Posterior cingulate gyrus (tissue), 11 donors: ENCODE measurements around the gene APOA4.
A peak's percentile ranks its signal among the peaks of the same experiment; 100 is the strongest.

ENCODE experiments used
- DNase-seq, 10 donors: peaks; one replicate each; pipeline versions ENCODE4 v3.0.0 to v3.0.0-alpha.2; 2020 to 2021; ENCODE audit warnings: mixed read lengths in 3 of 10
- intact Hi-C: fragments of 100-400 bp; cut with DNase I; formaldehyde crosslinking; loops from one replicate; pipeline ENCODE4 v1.15.1; 2023

Gene APOA4

DNA sequence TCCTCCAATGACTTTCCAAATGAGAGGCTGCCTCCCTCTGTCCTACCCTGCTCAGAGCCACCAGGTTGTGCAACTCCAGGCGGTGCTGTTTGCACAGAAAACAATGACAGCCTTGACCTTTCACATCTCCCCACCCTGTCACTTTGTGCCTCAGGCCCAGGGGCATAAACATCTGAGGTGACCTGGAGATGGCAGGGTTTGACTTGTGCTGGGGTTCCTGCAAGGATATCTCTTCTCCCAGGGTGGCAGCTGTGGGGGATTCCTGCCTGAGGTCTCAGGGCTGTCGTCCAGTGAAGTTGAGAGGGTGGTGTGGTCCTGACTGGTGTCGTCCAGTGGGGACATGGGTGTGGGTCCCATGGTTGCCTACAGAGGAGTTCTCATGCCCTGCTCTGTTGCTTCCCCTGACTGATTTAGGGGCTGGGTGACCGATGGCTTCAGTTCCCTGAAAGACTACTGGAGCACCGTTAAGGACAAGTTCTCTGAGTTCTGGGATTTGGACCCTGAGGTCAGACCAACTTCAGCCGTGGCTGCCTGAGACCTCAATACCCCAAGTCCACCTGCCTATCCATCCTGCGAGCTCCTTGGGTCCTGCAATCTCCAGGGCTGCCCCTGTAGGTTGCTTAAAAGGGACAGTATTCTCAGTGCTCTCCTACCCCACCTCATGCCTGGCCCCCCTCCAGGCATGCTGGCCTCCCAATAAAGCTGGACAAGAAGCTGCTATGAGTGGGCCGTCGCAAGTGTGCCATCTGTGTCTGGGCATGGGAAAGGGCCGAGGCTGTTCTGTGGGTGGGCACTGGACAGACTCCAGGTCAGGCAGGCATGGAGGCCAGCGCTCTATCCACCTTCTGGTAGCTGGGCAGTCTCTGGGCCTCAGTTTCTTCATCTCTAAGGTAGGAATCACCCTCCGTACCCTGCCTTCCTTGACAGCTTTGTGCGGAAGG, 9.5 kb upstream of the APOA4 start:
- intact Hi-C loops: no loop called here
- DNase-seq: peak in 2 of 10 donors; percentile 60 to 72

GRCh38 chr11:116831790-116832349, 8.8 kb upstream of the APOA4 start:
- intact Hi-C loops: no loop called here
- peak in 2 of 10 donors; percentile 14 to 21 for DNase-seq

GRCh38 chr11:116830184-116830912, 7.2 kb upstream of the APOA4 start:
- peak in 2 of 10 donors; percentile 54 to 82 for DNase-seq
- intact Hi-C loops: no loop called here

DNA sequence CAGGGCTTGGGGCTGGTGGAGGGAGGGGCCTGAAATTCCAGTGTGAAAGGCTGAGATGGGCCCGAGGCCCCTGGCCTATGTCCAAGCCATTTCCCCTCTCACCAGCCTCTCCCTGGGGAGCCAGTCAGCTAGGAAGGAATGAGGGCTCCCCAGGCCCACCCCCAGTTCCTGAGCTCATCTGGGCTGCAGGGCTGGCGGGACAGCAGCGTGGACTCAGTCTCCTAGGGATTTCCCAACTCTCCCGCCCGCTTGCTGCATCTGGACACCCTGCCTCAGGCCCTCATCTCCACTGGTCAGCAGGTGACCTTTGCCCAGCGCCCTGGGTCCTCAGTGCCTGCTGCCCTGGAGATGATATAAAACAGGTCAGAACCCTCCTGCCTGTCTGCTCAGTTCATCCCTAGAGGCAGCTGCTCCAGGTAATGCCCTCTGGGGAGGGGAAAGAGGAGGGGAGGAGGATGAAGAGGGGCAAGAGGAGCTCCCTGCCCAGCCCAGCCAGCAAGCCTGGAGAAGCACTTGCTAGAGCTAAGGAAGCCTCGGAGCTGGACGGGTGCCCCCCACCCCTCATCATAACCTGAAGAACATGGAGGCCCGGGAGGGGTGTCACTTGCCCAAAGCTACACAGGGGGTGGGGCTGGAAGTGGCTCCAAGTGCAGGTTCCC, 6.5 kb upstream of the APOA4 start, which contains the start of gene APOC3:
Gene APOC3 (plus strand): TSS at position 383 of the 659 bp plus-strand sequence. CDS start 676 bp downstream, outside the sequence.
- peak in 2 of 10 donors; percentile 54 to 76 for DNase-seq
- intact Hi-C loops: no loop called here

DNA sequence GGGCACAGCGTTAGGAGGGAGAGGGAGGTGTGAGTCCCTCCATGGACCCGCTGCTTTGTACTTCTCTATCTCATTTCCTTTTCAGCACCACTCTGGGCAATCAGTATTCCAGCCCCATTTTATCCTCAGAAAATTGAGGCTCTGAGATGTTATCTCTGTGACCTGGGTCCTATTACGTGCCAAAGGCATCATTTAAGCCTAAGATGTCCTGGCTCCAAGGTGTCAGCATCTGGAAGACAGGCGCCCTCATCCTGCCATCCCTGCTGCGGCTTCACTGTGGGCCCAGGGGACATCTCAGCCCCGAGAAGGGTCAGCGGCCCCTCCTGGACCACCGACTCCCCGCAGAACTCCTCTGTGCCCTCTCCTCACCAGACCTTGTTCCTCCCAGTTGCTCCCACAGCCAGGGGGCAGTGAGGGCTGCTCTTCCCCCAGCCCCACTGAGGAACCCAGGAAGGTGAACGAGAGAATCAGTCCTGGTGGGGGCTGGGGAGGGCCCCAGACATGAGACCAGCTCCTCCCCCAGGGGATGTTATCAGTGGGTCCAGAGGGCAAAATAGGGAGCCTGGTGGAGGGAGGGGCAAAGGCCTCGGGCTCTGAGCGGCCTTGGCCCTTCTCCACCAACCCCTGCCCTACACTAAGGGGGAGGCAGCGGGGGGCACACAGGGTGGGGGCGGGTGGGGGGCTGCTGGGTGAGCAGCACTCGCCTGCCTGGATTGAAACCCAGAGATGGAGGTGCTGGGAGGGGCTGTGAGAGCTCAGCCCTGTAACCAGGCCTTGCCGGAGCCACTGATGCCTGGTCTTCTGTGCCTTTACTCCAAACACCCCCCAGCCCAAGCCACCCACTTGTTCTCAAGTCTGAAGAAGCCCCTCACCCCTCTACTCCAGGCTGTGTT, 5.8 kb upstream of the APOA4 start:
- intact Hi-C loops: no loop called here
- DNase-seq: peak in 2 of 10 donors; percentile 52 to 56

GRCh38 chr11:116827461-116827860, 4.4 kb upstream of the APOA4 start:
- DNase-seq: peak in 1 of 10 donors; percentile 55
- intact Hi-C loops: no loop called here

DNA sequence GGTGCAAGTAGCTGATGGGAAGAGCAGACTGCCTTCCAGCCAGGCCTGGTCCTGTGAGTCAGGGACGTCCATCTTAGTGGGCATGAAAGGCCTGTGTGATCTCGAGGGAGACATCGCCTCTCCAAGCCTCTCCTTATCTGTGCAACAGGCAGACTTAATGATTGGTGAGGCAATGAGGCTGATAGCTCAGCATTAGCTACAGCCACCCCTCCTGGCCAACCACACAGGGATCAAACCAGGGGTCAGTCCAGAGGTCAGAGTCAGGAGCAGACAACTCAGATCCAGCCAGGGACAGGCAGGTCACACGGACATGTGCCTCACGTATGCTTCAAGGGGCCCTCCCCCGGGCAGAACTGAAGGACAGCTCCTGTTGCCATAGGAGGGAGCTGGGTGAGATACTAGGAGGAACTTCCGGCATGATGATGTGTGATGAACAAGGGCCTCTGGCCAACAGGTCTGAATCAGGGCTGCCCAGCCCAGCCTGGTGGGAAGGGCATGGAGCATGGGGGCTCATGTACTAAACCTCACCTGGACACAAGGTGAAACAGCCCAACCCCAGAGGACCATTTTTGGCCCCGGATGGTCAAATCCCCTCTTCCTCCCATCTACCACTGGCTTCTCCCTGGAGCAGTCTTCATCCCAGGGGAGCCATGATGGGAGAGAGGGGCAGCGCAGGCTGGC, 3.8 kb upstream of the APOA4 start:
- intact Hi-C loops: no loop called here
- peak in 2 of 10 donors; percentile 22 to 68 for DNase-seq

GRCh38 chr11:116825854-116826750, 3.0 kb upstream of the APOA4 start:
- peak in 1 of 10 donors; percentile 60 for DNase-seq
- intact Hi-C loops: no loop called here

- peak in 2 of 10 donors; percentile 12 to 29 for DNase-seq
- intact Hi-C loops: no loop called here
Measured at GRCh38 chr11:116825434-116825833, 2.3 kb upstream of the APOA4 start.

DNA sequence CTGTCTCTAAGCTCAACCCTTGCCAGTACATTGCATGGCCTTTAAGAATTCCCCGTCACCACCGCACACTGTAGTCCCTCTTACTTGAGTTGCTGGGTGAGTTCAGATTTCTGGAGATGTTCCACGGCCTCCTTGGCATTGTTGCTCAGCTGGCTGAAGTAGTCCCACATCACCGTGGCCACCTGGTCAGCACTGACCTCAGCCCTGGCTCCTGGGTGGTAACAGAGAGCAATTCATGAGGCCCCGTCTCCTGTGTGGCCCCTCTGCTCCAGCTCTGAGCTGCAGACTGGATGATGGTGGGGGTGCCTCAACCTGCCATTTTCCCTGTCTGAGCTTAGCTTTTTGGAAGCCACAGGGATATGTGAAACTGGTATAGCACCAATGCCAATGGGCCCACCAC, 529 bp downstream of the APOA4 start:
- DNase-seq: peak in 2 of 10 donors; percentile 72 to 74
- intact Hi-C loops: no loop called here

- DNase-seq: peak in 1 of 10 donors; percentile 77
- intact Hi-C loops: no loop called here
Measured at GRCh38 chr11:116821050-116821918, 1.8 kb downstream of the APOA4 start.

- peak in 1 of 10 donors; percentile 80 for DNase-seq
- intact Hi-C loops: no loop called here
Measured at GRCh38 chr11:116819049-116819448, 4.1 kb downstream of the APOA4 start.

- intact Hi-C loops: no loop called here
Measured at GRCh38 chr11:116814502-116814901, 8.6 kb downstream of the APOA4 start.

GRCh38 chr11:116813781-116814471, 9.2 kb downstream of the APOA4 start:
- DNase-seq: no peak
- intact Hi-C loops: no loop called here

More at GRCh38 chr11:116814502-116814901, 8.6 kb downstream of the APOA4 start:
- DNase-seq: no peak

GRCh38 chr11:116813170-116813569, 9.9 kb downstream of the APOA4 start:
- intact Hi-C loops: no loop called here
- DNase-seq: no peak

DNA sequence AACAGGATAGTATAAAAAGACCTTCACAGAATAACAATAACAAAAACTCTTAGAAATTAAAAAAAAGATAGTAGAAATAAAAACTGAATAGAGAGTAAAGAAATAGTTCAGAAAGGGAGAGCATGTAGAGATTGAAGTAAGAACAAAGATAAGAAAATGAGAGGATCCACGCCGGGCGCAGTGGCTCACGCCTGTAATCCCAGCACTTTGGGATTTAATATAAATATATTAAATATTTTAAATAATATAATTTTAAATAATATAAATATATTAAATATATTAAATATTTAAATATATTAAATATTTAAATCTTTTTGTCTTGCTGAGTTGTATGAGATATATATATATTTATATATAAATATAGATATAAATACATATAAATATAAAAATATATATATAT, 11.0 kb downstream of the APOA4 start:
- peak in 1 of 10 donors; percentile 48 for DNase-seq

More for the DNA sequence above, 11.0 kb downstream of the APOA4 start:
- intact Hi-C loops: no loop called here
